HUES6 (cell line): ENCODE measurements around the gene STARD3.

Experiments
- H3K27ac ChIP-seq: 2 replicates; pipeline ENCODE4 v1.7.0; 2013; ENCODE audit warnings: low read depth, mild to moderate bottlenecking, low read length, inconsistent platforms
- H3K27me3 ChIP-seq: 2 replicates; pipeline ENCODE4 v1.6.1; 2013; ENCODE audit warnings: low read length; ENCODE audit not compliant: control insufficient read depth, insufficient read depth
- H3K36me3 ChIP-seq: 2 replicates; pipeline ENCODE4 v1.6.1; 2013; ENCODE audit warnings: low read length; ENCODE audit not compliant: control insufficient read depth, insufficient read depth
- H3K4me1 ChIP-seq: 2 replicates; pipeline ENCODE4 v1.6.1; 2013; ENCODE audit warnings: low read length; ENCODE audit not compliant: control insufficient read depth, insufficient read depth
- H3K4me3 ChIP-seq: 2 replicates; pipeline ENCODE4 v1.5.1; 2013; ENCODE audit warnings: low read depth, low read length
- H3K9ac ChIP-seq: one replicate; pipeline ENCODE4 v1.6.1; 2013; ENCODE audit warnings: mild to moderate bottlenecking, low read length
- H3K9me3 ChIP-seq: 2 replicates; pipeline ENCODE4 v1.6.1; 2013; ENCODE audit warnings: low read depth, low read length; ENCODE audit not compliant: control insufficient read depth, insufficient read depth

Gene STARD3

GRCh38 chr17:39672522-39673334 is 35.8 kb downstream of the STARD3 start:
- peaks cover 18% of the 10 kb centered on the region for H3K27me3 ChIP-seq
- H3K36me3 ChIP-seq, result peaks cover 6% of the 10 kb centered on the region; the same call in 1 of the 2 replicates
- no peak overlapping the region for H3K4me3 ChIP-seq
- no peak overlapping the region for H3K27ac ChIP-seq
- H3K9ac ChIP-seq, result no peak overlapping the region
- peaks cover 23% of the 10 kb centered on the region for H3K4me1 ChIP-seq
- no peaks in the 10 kb centered on the region for H3K9me3 ChIP-seq

DNA sequence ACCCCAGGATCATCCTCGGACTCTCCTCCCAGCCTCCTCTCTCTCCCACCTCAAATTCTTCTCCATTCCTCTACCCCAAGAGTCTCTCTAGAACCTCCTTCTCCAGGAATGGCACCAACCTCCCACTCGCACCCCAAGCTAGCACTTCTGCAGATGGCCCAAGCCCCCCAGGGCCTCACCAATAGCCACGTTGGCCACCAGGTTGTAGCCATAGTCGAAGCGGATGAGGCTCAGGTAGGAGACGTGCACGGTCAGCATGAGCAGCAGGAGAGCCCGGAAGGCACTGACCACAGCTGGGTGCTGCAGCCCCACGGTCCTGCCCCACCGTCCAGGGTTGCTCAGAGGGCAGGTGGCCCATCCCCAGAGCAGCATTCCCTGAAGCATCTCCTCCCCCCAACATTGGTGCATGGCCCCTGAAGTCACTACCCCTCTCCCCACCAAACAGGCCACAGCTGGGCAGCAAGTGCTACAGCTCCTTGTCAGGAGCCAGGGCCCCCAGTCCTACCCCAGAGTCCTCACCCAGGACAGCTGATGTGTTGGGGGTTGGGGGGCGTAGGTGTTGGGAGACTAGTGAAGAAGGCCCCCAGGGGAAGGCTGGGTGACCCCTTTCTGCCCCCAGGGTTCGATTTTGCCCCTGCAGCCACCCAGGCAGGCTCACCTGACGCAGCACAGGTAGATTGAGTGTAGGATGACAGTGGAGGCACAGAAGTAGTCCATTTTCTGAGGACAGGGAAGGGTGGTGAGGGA is 36.6 kb downstream of the STARD3 start:
- Histone ChIP-seq H3K9me3 (no peaks in the 10 kb centered on the region), H3K27me3 (peaks cover 13% of the 10 kb centered on the region), H3K4me3 (no peak overlapping the region), H3K4me1 (peaks cover 26% of the 10 kb centered on the region), H3K27ac (no peak overlapping the region), H3K9ac (no peak overlapping the region), H3K36me3 (peaks cover 6% of the 10 kb centered on the region; the same call in 1 of the 2 replicates)

DNA sequence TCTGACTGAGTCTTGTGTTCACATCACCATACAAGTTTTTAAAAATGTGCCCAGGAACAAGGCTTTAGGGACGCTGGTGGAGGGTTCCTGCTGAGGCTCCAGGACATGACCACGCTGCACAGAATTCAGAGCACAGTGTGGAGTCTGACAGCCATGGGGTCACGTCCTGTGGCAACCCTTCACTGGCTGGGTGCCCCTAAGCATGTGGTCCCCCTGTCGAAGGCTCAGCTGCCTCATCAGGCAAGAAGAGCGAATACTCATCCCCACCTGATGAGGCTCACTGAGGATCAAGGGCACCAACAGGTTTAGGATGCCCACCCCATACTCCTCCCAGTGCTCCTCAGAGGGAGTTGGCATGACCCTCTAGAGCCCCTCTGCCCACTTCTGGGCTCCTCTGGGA is 37.2 kb downstream of the STARD3 start:
- H3K4me1 ChIP-seq, result peaks cover 23% of the 10 kb centered on the region
- no peaks in the 10 kb centered on the region for H3K9me3 ChIP-seq
- H3K27me3 ChIP-seq, result peaks cover 7% of the 10 kb centered on the region; the same call in 1 of the 2 replicates
- no peak overlapping the region for H3K27ac ChIP-seq
- H3K36me3 ChIP-seq, result peaks cover 6% of the 10 kb centered on the region; the same call in 1 of the 2 replicates
- H3K4me3 ChIP-seq, result no peak overlapping the region
- no peak overlapping the region for H3K9ac ChIP-seq

GRCh38 chr17:39674702-39675389 is 37.9 kb downstream of the STARD3 start:
- peaks cover 11% of the 10 kb centered on the region; the same call in 1 of the 2 replicates for H3K36me3 ChIP-seq
- H3K9me3 ChIP-seq, result no peaks in the 10 kb centered on the region
- no peak overlapping the region for H3K4me3 ChIP-seq
- H3K27me3 ChIP-seq, result 0 out of 2 replicates have a peak, but pooled peaks cover under 1% of the 10 kb centered on the region
- no peak overlapping the region for H3K27ac ChIP-seq
- H3K9ac ChIP-seq, result no peak overlapping the region
- H3K4me1 ChIP-seq, result peaks cover 23% of the 10 kb centered on the region

GRCh38 chr17:39675390-39676082 is 38.6 kb downstream of the STARD3 start:
- Histone ChIP-seq H3K27ac (no peak overlapping the region), H3K4me3 (no peak overlapping the region)

DNA sequence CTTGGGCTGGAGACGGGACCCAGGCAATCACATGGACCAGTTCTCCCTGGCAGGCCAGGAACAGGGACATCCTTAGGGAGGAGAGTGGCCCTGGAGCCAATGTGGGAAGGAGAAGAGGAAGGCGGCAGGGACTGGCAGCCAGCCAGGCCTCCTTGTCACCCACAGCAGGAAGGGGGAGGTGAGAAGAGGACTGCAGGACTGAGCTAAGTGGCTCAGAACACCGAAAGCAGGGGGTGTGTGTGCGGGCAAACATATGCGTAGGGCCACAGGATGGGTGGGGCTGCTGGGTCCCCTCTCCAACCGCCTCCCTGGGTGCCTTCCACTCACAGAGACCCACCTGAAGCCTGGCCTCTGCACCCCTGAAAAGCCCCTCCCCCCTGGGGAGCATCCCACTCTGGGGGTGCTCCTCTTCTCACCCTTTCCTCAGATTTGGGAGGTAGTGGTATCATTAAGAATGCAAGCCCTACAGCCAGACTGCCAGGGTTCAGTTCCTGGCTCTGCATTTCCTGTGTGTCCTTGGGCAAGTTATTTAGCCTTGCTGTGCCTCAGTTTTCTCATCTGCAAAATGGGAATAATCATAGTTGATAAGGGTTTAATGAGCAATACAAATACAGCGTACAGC is 39.4 kb downstream of the STARD3 start:
- Histone ChIP-seq H3K4me1 (peaks cover 23% of the 10 kb centered on the region), H3K4me3 (no peak overlapping the region), H3K9ac (no peak overlapping the region), H3K36me3 (peaks cover 17% of the 10 kb centered on the region; the same call in 1 of the 2 replicates), H3K27ac (no peak overlapping the region), H3K9me3 (no peaks in the 10 kb centered on the region), H3K27me3 (no peaks in the 10 kb centered on the region)

More at GRCh38 chr17:39675390-39676082, 38.6 kb downstream of the STARD3 start:
- Histone ChIP-seq H3K27me3 (no peaks in the 10 kb centered on the region), H3K9ac (no peak overlapping the region), H3K4me1 (peaks cover 23% of the 10 kb centered on the region), H3K36me3 (peaks cover 13% of the 10 kb centered on the region; the same call in 1 of the 2 replicates), H3K9me3 (no peaks in the 10 kb centered on the region)

DNA sequence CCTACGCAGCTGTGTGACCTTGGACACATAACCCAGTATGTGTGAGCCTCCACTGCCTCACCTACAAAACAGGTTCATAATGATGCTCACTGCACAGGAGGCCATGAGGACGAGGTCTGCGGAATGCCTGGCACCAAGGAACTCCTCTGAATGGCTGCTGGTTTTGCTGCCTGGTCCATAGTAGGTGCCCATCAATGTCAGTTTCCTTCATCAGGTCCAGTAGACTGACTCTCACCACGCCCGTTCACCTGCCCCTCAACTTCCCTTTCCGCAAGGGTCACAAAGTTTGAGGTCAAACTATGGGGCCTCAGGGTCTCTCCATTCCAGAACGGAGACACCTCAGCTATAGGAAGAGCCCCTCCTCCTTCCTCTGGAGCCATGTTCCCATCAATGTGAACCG is 40.1 kb downstream of the STARD3 start:
- Histone ChIP-seq H3K36me3 (peaks cover 17% of the 10 kb centered on the region; the same call in 1 of the 2 replicates), H3K9ac (no peak overlapping the region), H3K9me3 (no peaks in the 10 kb centered on the region), H3K4me1 (peaks cover 19% of the 10 kb centered on the region), H3K4me3 (no peak overlapping the region), H3K27me3 (no peaks in the 10 kb centered on the region), H3K27ac (no peak overlapping the region)

GRCh38 chr17:39677542-39678339 is 40.8 kb downstream of the STARD3 start:
- Histone ChIP-seq H3K4me1 (peaks cover 19% of the 10 kb centered on the region), H3K9ac (no peak overlapping the region)

DNA sequence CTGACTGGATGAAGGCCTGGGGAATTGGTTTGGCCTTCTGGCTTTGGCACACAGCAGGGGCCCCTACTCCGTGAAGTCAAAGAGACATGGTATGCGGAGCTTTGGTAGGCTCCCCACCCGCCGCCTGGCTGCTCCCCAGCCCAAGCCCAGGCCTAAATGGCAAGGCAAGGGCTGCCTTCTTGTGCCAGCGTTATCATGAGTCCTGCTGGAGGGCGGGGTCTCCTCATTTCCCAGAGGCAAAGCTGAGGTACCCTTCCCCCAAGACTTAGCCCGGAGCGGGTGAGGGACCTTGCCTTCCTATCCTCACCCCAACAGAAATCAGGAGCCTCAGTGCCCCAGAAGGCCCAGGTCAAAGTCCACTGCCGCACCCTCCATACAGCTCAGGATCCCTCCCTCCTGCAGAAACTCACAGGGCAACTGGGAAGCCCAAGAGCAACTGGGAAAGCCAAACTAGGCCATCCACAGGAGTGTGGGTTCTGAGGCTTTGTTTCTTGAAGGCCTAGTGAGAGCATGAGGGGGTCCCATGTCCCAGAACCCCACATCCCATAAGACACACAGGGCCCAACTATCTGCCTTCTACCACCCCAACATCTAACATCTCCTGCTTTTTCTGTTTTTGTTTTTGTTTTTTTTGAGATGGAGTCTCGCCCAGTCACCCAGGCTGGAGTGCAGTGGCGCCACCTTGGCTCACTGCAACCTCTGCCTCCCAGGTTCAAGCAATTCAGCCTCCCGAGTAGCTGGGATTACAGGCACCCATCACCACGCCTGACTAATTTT is 41.6 kb downstream of the STARD3 start:
- Histone ChIP-seq H3K27me3 (no peaks in the 10 kb centered on the region), H3K36me3 (peaks cover 23% of the 10 kb centered on the region; the same call in 1 of the 2 replicates), H3K9ac (no peak overlapping the region), H3K4me1 (peaks cover 19% of the 10 kb centered on the region), H3K27ac (no peak overlapping the region), H3K4me3 (no peak overlapping the region), H3K9me3 (no peaks in the 10 kb centered on the region)

More at GRCh38 chr17:39677542-39678339, 40.8 kb downstream of the STARD3 start:
- no peak overlapping the region for H3K4me3 ChIP-seq
- no peaks in the 10 kb centered on the region for H3K9me3 ChIP-seq
- H3K27me3 ChIP-seq, result no peaks in the 10 kb centered on the region
- peaks cover 17% of the 10 kb centered on the region; the same call in 1 of the 2 replicates for H3K36me3 ChIP-seq
- H3K27ac ChIP-seq, result no peak overlapping the region
